PC-9 (cell line): ENCODE results near the gene CACNA1I. TPM values are rescaled to one million over a fixed set of nuclear protein-coding genes. Genes with fewer than 3 reads are reported as not detected.

Source experiments
- BruUV-seq: library from RNA; stranded (reverse); fragments of 400-500 nt; replicated peaks from 2 replicates; lab custom pipeline; 2021; lab: Mats Ljungman, UMichigan
- CTCF ChIA-PET: fragments of 300-600 bp; sonication (Branson Sonifier 250); formaldehyde crosslinking; loops from one replicate; lab custom pipeline; 2022; ENCODE audit warnings: antibody characterized with exemption; lab: Charles Lee
- POLR2A ChIA-PET: fragments of 300-600 bp; sonication (Branson Sonifier 250); formaldehyde crosslinking; loops from one replicate; lab custom pipeline; 2022; ENCODE audit warnings: antibody characterized with exemption; ENCODE audit not compliant: unreplicated experiment; lab: Charles Lee
- DNase-seq, 2 experiments: peaks; one replicate each; pipeline versions ENCODE4 v3.0.0 to v3.0.0-alpha.2; 2015 to 2022; ENCODE audit warnings: mixed read lengths in 1 of 2
- H2AFZ ChIP-seq: fragments of 200-600 bp; sonication (generic); 2 replicates; pipeline ENCODE4 v1.8.1; 2017; ENCODE audit warnings: antibody characterized with exemption
- H3F3A ChIP-seq: fragments of 200-600 bp; sonication (generic); 2 replicates; pipeline ENCODE4 v1.8.1; 2017; ENCODE audit warnings: antibody characterized with exemption, mild to moderate bottlenecking, low read depth; ENCODE audit not compliant: insufficient read depth
- H3K27ac ChIP-seq: fragments of 200-600 bp; sonication (generic); 2 replicates; pipeline ENCODE4 v1.6.1; 2016; ENCODE audit warnings: mixed run types
- H3K27me3 ChIP-seq: fragments of 200-600 bp; sonication (generic); 2 replicates; pipeline ENCODE4 v1.6.1; 2016; ENCODE audit warnings: low read depth, mixed run types; ENCODE audit not compliant: insufficient read depth
- H3K36me3 ChIP-seq: fragments of 200-600 bp; sonication (generic); 2 replicates; pipeline ENCODE4 v1.6.1; 2016; ENCODE audit warnings: low read depth, mixed run types
- H3K4me1 ChIP-seq: fragments of 200-600 bp; sonication (generic); replicated peaks from 2 replicates; pipeline ENCODE4 v1.6.1; 2016; ENCODE audit warnings: mixed run types; ENCODE audit not compliant: insufficient read depth
- H3K4me2 ChIP-seq: fragments of 200-600 bp; sonication (generic); 2 replicates; pipeline ENCODE4 v1.6.1; 2017; ENCODE audit warnings: mixed run types
- H3K4me3 ChIP-seq: fragments of 200-600 bp; sonication (generic); 2 replicates; pipeline ENCODE4 v1.6.1; 2016; ENCODE audit warnings: mixed run types
- H3K79me2 ChIP-seq: fragments of 200-600 bp; sonication (generic); 2 replicates; pipeline ENCODE4 v1.6.1; 2017; ENCODE audit warnings: low read depth, mixed run types
- H3K9me2 ChIP-seq: fragments of 200-600 bp; sonication (generic); 2 replicates; pipeline ENCODE4 v1.8.1; 2017; ENCODE audit warnings: mild to moderate bottlenecking; ENCODE audit not compliant: insufficient read depth
- H3K9me3 ChIP-seq: fragments of 200-600 bp; sonication (generic); 2 replicates; pipeline ENCODE4 v1.8.1; 2016; ENCODE audit warnings: low read depth; ENCODE audit not compliant: insufficient read depth
- H4K20me1 ChIP-seq: fragments of 200-600 bp; sonication (generic); 2 replicates; pipeline ENCODE4 v1.8.1; 2017; ENCODE audit not compliant: insufficient read depth
- EZH2 ChIP-seq: fragments of 200-600 bp; sonication (generic); IDR thresholded peaks from 2 replicates; pipeline ENCODE4 v1.8.0; 2017; ENCODE audit warnings: antibody characterized with exemption, low read depth
- intact Hi-C: fragments of 100-400 bp; cut with micrococcal nuclease; formaldehyde crosslinking; loops from one replicate; pipeline ENCODE4 v1.10.0; 2022; ENCODE audit not compliant: unreplicated experiment
- total RNA-seq: library from RNA; stranded (reverse); gene quantifications from 2 replicates; pipeline ENCODE4 v1.2.3, GENCODE V29; 2021
- TF ChIP-seq, protein P1 (sequence below): fragments of 200-600 bp; sonication (generic); conservative IDR thresholded peaks from 2 replicates; pipeline ENCODE4 v1.6.1; 2017; ENCODE audit warnings: mixed run types, antibody characterized with exemption, mild to moderate bottlenecking, moderate library complexity

Gene CACNA1I
- total RNA-seq, 1 experiment from 2014 or later = 2.8 TPM

DNA sequence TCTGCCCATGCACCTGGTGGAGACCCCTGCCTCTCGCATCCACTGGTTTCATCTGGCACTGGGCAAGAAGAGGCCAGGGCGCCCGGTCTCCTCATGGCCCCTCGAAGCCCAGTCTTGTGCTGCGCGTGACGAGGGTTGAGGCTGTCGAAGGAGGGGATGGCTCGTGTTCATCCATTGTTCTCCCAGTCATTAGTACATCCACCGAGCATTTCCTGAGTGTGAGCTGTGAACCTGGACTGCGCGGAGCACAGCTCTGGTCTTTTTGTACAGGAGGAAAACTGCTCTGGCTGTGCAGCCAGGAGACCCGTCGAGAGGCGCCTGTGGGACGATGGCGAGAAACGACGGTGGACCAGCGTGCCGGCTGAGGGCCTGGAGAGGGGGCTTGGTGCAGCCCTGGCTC, 6.8 kb downstream of the CACNA1I start:
- POLR2A ChIA-PET = no interaction called here
- no peaks in the 10 kb centered on the region for H4K20me1 ChIP-seq
- no peaks in the 10 kb centered on the region for H3K79me2 ChIP-seq
- BruUV-seq = no TSS peak
- H3K4me3 ChIP-seq = no peak overlapping the region
- no peaks in the 10 kb centered on the region for H3K9me3 ChIP-seq
- no peaks in the 10 kb centered on the region for H3K36me3 ChIP-seq
- DNase-seq = no peak
- H3K9me2 ChIP-seq = no peaks in the 10 kb centered on the region
- H3K4me2 ChIP-seq = no peak overlapping the region
- no peak overlapping the region for H3K27ac ChIP-seq
- CTCF ChIA-PET = no interaction called here
- 0 out of 2 replicates have a peak, but pooled peaks cover 8% of the 10 kb centered on the region for H3F3A ChIP-seq
- TF ChIP-seq, protein P1, sequence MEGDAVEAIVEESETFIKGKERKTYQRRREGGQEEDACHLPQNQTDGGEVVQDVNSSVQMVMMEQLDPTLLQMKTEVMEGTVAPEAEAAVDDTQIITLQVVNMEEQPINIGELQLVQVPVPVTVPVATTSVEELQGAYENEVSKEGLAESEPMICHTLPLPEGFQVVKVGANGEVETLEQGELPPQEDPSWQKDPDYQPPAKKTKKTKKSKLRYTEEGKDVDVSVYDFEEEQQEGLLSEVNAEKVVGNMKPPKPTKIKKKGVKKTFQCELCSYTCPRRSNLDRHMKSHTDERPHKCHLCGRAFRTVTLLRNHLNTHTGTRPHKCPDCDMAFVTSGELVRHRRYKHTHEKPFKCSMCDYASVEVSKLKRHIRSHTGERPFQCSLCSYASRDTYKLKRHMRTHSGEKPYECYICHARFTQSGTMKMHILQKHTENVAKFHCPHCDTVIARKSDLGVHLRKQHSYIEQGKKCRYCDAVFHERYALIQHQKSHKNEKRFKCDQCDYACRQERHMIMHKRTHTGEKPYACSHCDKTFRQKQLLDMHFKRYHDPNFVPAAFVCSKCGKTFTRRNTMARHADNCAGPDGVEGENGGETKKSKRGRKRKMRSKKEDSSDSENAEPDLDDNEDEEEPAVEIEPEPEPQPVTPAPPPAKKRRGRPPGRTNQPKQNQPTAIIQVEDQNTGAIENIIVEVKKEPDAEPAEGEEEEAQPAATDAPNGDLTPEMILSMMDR = no peak
- no peak for TF ChIP-seq EZH2
- intact Hi-C loops = no loop called here
- H2AFZ ChIP-seq = no peak overlapping the region
- H3K4me1 ChIP-seq = peaks cover 18% of the 10 kb centered on the region
- peaks cover 7% of the 10 kb centered on the region for H3K27me3 ChIP-seq

DNA sequence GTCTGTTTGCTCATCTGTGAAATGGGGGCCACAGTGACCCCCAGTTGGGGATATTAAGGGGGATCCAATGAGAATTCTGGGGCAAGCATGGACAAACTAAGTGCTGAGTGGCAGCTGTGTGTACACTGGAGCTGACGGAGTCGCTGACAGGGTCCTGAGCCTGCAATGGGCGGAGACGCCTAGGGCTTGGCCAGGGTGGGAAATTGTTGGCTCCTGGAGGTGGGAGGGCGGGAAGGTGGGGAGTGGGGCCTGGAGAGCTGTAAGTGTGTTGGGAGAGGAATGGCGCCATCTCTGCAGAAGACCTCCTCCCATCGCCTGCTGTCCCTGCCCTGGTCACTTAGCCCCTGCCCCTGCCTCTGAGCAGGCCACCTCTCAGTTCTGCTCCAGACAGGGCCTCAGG, 7.3 kb downstream of the CACNA1I start:
- Histone ChIP-seq H3K27ac (no peak overlapping the region), H3K4me3 (no peak overlapping the region), H3K4me1 (peaks cover 18% of the 10 kb centered on the region), H3K9me3 (no peaks in the 10 kb centered on the region), H3K27me3 (peaks cover 7% of the 10 kb centered on the region), H4K20me1 (no peaks in the 10 kb centered on the region), H3K36me3 (no peaks in the 10 kb centered on the region), H3F3A (0 out of 2 replicates have a peak, but pooled peaks cover 8% of the 10 kb centered on the region), H3K4me2 (no peak overlapping the region), H3K79me2 (no peaks in the 10 kb centered on the region), H2AFZ (no peak overlapping the region), H3K9me2 (no peaks in the 10 kb centered on the region)
- TF ChIP-seq, protein P1 = no peak
- no peak for TF ChIP-seq EZH2
- no TSS peak for BruUV-seq
- CTCF ChIA-PET = no interaction called here
- DNase-seq = no peak
- intact Hi-C loops = no loop called here
- POLR2A ChIA-PET = interaction anchor here (0.6 kb wide), 1 partner anchor 14 kb away, joined by 3 read pairs; no protein-coding TSS in a partner anchor

DNA sequence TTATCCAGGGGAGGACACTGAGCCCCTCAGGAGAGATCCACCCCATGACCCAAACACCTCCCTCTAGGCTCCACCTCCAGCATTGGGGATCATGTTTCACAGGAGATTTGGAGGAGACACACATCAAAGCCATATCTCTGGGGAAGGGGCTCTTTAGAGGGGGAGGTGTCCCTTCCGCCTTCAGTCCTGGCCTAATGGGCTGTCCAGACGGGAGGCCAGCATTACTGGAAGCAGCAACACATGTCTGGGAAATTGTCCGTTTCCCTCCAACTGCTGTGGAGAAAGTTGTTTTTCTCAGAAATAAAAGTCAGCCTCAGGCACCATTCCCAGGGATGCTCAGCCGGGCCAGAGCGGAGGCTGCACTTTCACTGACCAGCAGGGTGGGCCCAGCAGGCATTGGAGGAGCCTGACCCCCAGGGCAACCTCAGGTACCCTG, 9.5 kb downstream of the CACNA1I start:
- intact Hi-C loops = no loop called here
- no peaks in the 10 kb centered on the region for H3K9me3 ChIP-seq
- 0 out of 2 replicates have a peak, but pooled peaks cover 8% of the 10 kb centered on the region for H3F3A ChIP-seq
- TF ChIP-seq, protein P1 = no peak
- TF ChIP-seq EZH2 = no peak
- ChIA-PET CTCF (no interaction called here), POLR2A (no interaction called here)
- H3K27ac ChIP-seq = no peak overlapping the region
- no peaks in the 10 kb centered on the region for H3K9me2 ChIP-seq
- no peaks in the 10 kb centered on the region for H3K79me2 ChIP-seq
- BruUV-seq = no TSS peak
- H3K4me1 ChIP-seq = peaks cover 7% of the 10 kb centered on the region
- H3K4me2 ChIP-seq = no peak overlapping the region
- H2AFZ ChIP-seq = no peak overlapping the region
- H3K36me3 ChIP-seq = no peaks in the 10 kb centered on the region
- H3K4me3 ChIP-seq = no peak overlapping the region
- peaks cover 10% of the 10 kb centered on the region for H3K27me3 ChIP-seq
- no peak for DNase-seq
- H4K20me1 ChIP-seq = no peaks in the 10 kb centered on the region
